Nephron (organoid): ENCODE data around the gene HTR1B.

Source experiments
- H3K27ac Mint-ChIP-seq, 3 experiments: 2 replicates each; pipeline ENCODE4 v1.8.0; 2020; ENCODE audit warnings: mixed read lengths in 3 of 3, mild to moderate bottlenecking in 2 of 3, moderate library complexity in 1 of 3
- H3K27me3 Mint-ChIP-seq: 2 replicates; pipeline ENCODE4 v1.8.0; 2021; ENCODE audit warnings: low read depth, mild to moderate bottlenecking, moderate library complexity, mixed read lengths
- H3K36me3 Mint-ChIP-seq: 2 replicates; pipeline ENCODE4 v1.8.0; 2020; ENCODE audit warnings: low read depth, mixed read lengths
- H3K4me1 Mint-ChIP-seq: 2 replicates; pipeline ENCODE4 v1.8.0; 2020; ENCODE audit warnings: mixed read lengths
- H3K4me3 Mint-ChIP-seq, 3 experiments: 2 replicates each; pipeline ENCODE4 v1.8.0; 2020; ENCODE audit warnings: mild to moderate bottlenecking in 3 of 3, mixed read lengths in 3 of 3, moderate library complexity in 2 of 3
- H3K9me3 Mint-ChIP-seq: 2 replicates; pipeline ENCODE4 v1.8.0; 2020; ENCODE audit warnings: mixed read lengths
- TF ChIP-seq, protein P1 (sequence below), 3 experiments: fragments of 200-600 bp; sonication (generic); IDR thresholded peaks; one replicate each; pipeline ENCODE4 v1.5.0; 2021; ENCODE audit warnings: antibody characterized with exemption in 3 of 3; ENCODE audit not compliant: unreplicated experiment in 3 of 3

HTR1B gene

DNA sequence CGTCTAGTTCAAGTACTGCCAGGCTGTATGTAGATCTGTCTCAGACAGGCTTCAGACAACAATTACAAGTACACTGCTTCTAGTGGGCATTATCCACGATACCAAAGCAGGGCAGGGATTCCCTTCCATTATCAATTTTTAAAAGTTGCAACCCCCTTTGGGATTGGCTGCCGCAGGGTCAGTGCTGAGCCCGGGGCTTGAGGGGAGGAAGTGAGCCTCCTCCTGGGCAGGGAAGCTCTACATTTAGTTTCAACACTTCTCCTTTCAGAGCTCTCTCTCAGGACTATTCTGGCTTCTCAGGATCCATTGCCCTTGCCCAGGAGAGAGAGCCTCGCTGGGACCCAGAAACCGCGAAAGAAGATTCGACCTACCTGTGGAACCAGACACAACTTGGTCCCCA, 1.5 kb downstream of the HTR1B start:
- H3K9me3 Mint-ChIP-seq: peaks cover 2% of the 10 kb centered on the region
- peak overlapping the region; percentile 83 to 87 (median 86) for H3K4me3 Mint-ChIP-seq
- TF ChIP-seq, protein P1, sequence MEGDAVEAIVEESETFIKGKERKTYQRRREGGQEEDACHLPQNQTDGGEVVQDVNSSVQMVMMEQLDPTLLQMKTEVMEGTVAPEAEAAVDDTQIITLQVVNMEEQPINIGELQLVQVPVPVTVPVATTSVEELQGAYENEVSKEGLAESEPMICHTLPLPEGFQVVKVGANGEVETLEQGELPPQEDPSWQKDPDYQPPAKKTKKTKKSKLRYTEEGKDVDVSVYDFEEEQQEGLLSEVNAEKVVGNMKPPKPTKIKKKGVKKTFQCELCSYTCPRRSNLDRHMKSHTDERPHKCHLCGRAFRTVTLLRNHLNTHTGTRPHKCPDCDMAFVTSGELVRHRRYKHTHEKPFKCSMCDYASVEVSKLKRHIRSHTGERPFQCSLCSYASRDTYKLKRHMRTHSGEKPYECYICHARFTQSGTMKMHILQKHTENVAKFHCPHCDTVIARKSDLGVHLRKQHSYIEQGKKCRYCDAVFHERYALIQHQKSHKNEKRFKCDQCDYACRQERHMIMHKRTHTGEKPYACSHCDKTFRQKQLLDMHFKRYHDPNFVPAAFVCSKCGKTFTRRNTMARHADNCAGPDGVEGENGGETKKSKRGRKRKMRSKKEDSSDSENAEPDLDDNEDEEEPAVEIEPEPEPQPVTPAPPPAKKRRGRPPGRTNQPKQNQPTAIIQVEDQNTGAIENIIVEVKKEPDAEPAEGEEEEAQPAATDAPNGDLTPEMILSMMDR (IDR thresholded peaks at IDR 0.05; ENCODE audit: unreplicated experiment in 3 of 3): no peak
- peaks cover 87% of the 10 kb centered on the region for H3K27me3 Mint-ChIP-seq
- peaks cover 16% of the 10 kb centered on the region for H3K4me1 Mint-ChIP-seq
- no peak overlapping the region for H3K27ac Mint-ChIP-seq
- H3K36me3 Mint-ChIP-seq: no peaks in the 10 kb centered on the region

DNA sequence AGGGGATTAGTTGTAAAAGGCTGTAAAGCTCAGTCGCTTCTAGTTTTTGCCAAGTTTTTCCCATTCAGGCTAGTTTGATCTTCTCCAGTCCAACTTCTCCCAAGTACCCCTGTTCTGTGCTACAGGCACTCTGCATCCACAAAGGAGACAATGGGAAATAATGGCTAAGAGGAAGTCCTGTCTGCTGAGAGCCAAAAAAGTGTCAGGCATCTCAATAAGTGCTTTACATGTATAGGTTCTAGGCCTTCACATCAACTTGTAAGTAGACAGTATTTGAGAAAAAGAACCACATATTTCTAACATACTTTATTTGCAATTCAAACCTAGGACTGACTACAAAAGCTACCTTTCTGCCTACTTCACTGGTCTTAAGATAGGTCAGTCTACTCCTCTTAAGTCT, 4.9 kb downstream of the HTR1B start:
- H3K27me3 Mint-ChIP-seq: peaks cover 58% of the 10 kb centered on the region
- peaks cover 2% of the 10 kb centered on the region for H3K9me3 Mint-ChIP-seq
- TF ChIP-seq, protein P1 (IDR thresholded peaks at IDR 0.05; ENCODE audit: unreplicated experiment in 3 of 3): no peak
- peaks cover 16% of the 10 kb centered on the region for H3K4me1 Mint-ChIP-seq
- H3K27ac Mint-ChIP-seq: no peak overlapping the region
- no peak overlapping the region for H3K4me3 Mint-ChIP-seq
- H3K36me3 Mint-ChIP-seq: no peaks in the 10 kb centered on the region

DNA sequence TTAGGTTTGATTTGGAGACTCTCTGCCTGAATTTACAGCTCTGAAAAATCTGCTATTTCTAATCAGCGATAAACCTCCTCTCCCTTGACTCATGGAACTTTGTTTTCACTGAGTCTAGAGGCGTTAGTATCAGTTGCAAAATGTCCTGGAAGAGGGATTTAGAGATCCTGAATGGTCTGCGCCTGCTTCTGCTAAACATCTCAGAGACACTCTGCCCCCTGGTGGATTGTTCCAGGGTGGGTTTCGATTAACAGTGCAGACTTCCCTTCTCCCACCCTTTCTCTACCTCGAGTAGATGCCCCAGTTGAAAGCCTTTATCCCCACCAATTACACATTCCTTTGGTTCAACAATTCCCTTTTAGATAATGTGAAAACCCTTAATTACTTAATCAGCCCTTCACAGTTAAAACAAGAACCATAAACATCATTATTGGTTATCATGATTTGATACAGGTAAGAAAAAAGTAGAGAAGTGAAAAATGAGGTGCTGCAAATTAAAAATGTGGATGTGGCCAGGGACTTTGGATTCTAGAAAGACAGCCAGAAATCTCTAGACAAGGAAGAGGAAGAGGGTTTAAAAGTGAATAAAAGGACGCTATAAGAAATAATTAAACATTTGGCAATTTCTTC, 5.5 kb downstream of the HTR1B start:
- H3K4me1 Mint-ChIP-seq: peaks cover 12% of the 10 kb centered on the region
- peaks cover 52% of the 10 kb centered on the region for H3K27me3 Mint-ChIP-seq

DNA sequence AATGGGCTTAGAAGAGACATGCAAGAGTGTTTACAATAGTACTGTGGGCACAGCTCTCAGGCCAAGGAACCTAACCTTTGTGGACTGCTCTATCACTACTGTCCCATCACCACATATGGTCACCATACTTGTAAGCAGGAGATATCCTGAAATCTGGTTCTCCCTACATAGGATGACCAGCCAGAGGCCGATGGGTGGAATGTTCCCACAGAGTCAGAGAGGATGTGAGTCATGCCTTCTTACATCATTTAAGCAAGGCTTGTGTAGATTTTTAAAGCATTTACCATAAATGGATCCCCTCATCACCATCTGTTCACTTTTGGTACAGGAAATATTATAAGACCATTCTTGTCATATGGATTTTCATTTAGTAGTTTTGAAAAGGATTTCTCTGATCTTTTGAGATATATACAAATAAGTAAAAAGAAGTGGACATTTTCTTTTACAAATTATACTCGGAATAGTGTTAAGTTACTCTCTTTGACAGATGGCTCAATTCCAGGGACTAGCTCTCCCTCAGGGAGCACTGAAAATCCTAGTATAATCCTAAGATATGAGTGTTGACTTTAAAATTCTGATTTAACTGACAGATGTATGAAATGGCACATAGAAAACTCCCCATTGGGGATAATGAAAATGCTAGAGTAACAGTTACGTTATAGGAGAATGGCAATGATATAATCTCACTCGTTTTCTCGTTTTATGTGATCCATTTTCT, 6.6 kb downstream of the HTR1B start:
- peak overlapping the region in 1 of 3 experiments; percentile 37 for H3K27ac Mint-ChIP-seq
- peaks cover 40% of the 10 kb centered on the region for H3K27me3 Mint-ChIP-seq
- H3K4me3 Mint-ChIP-seq: no peak overlapping the region
- H3K36me3 Mint-ChIP-seq: no peaks in the 10 kb centered on the region
- TF ChIP-seq, protein P1 (IDR thresholded peaks at IDR 0.05; ENCODE audit: unreplicated experiment in 3 of 3): no peak
- H3K4me1 Mint-ChIP-seq: peaks cover 4% of the 10 kb centered on the region
- H3K9me3 Mint-ChIP-seq: no peaks in the 10 kb centered on the region

More for the DNA sequence above, 5.5 kb downstream of the HTR1B start:
- Mint-ChIP-seq H3K27ac (no peak overlapping the region), H3K4me3 (no peak overlapping the region), H3K9me3 (peaks cover 2% of the 10 kb centered on the region), H3K36me3 (no peaks in the 10 kb centered on the region)
- TF ChIP-seq, protein P1 (IDR thresholded peaks at IDR 0.05; ENCODE audit: unreplicated experiment in 3 of 3): peak; percentile 71 to 83 (median 76)

DNA sequence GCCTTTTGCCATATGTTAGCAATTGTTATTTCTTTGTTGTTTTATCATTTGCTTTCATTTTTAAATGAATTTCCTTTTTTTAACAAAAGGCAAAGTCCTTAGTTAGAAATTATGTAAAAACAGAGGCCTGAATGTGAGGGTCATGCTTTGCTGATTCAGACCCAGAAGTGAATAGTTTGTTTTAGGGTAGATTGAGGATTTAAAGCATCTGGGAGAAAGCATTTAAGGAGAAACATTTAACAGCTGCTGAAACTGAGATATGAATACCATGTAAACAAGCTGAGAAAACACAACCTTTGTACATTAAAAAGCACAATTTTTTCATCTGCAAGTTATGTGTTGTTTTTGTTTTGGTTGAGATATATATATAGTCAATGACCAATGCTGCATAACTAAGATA, 8.0 kb downstream of the HTR1B start:
- Mint-ChIP-seq H3K36me3 (no peaks in the 10 kb centered on the region), H3K4me1 (peaks cover 4% of the 10 kb centered on the region), H3K27ac (no peak overlapping the region), H3K9me3 (no peaks in the 10 kb centered on the region), H3K27me3 (peaks cover 28% of the 10 kb centered on the region), H3K4me3 (no peak overlapping the region)
- TF ChIP-seq, protein P1 (IDR thresholded peaks at IDR 0.05; ENCODE audit: unreplicated experiment in 3 of 3): no peak
